Stimulated activated effector memory CD8-positive, alpha-beta T cell treated with anti-CD3 and anti-CD28 coated beads, Interleukin-12 subunit alpha, Interleukin-12 subunit beta, amount 100 ng/mL, for 72 hours (primary cell): ENCODE measurements around the gene FILIP1L.
"Not testable (repeated sequence)": the region's sequence is repeated elsewhere in the genome, so short reads cannot be mapped to it uniquely, and the experiment has no call there.

Source experiments
- ATAC-seq: fragments of 150-1000 bp; cut with Tn5 transposase; 2 replicates; pipeline ENCODE4 v1.10.0; 2021
- DNase-seq, 2 donors: peaks; one replicate each; pipeline ENCODE4 v3.0.0; 2021 to 2022; ENCODE audit warnings: low spot score in 2 of 2
- H3K27ac Mint-ChIP-seq: one replicate; pipeline ENCODE4 v1.8.0; 2022; ENCODE audit warnings: mild to moderate bottlenecking, mixed read lengths
- H3K36me3 Mint-ChIP-seq: one replicate; pipeline ENCODE4 v1.8.0; 2022; ENCODE audit warnings: mild to moderate bottlenecking, mixed read lengths
- H3K4me1 Mint-ChIP-seq: one replicate; pipeline ENCODE4 v1.8.0; 2022; ENCODE audit warnings: mixed read lengths
- H3K4me3 Mint-ChIP-seq: one replicate; pipeline ENCODE4 v1.8.0; 2022; ENCODE audit warnings: mild to moderate bottlenecking, mixed read lengths
- H3K9me3 Mint-ChIP-seq: one replicate; pipeline ENCODE4 v1.8.0; 2022; ENCODE audit warnings: mixed read lengths

The FILIP1L gene

GRCh38 chr3:100096286-100096685, 18.0 kb downstream of the FILIP1L start:
- not testable (repeated sequence) for DNase-seq, H3K9me3 Mint-ChIP-seq, ATAC-seq, H3K4me3 Mint-ChIP-seq, H3K4me1 Mint-ChIP-seq, H3K27ac Mint-ChIP-seq, H3K36me3 Mint-ChIP-seq

GRCh38 chr3:100093831-100094230, 20.5 kb downstream of the FILIP1L start:
- no peak for DNase-seq
- Mint-ChIP-seq H3K4me3 (no peak overlapping the region), H3K9me3 (no peaks in the 10 kb centered on the region), H3K27ac (no peak overlapping the region), H3K4me1 (peaks cover 22% of the 10 kb centered on the region), H3K36me3 (no peaks in the 10 kb centered on the region)
- ATAC-seq: no peak

DNA sequence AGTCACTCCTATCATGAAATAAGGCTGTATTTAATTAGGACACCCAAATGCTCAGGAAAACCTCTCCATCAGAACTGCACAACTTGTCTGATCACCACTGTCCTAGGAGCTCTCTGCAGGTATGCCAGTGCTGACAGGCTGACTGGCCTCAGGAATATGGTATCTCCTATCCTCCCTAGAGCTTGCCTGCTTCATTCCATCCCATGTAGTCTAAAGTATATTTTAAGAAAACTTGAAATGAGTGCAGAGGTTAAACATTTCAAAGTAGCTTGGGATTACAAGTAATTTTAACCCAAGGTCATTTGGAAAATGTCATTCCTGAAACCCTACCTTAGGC, 23.7 kb downstream of the FILIP1L start:
- H3K9me3 Mint-ChIP-seq: no peaks in the 10 kb centered on the region
- H3K27ac Mint-ChIP-seq: no peak overlapping the region
- peaks cover 7% of the 10 kb centered on the region for H3K36me3 Mint-ChIP-seq
- DNase-seq (no peak), ATAC-seq (no peak)
- H3K4me1 Mint-ChIP-seq: peaks cover 33% of the 10 kb centered on the region
- no peak overlapping the region for H3K4me3 Mint-ChIP-seq

- peaks cover 7% of the 10 kb centered on the region for H3K36me3 Mint-ChIP-seq
- no peaks in the 10 kb centered on the region for H3K9me3 Mint-ChIP-seq
- no peak overlapping the region for H3K4me3 Mint-ChIP-seq
- no peak overlapping the region for H3K27ac Mint-ChIP-seq
- ATAC-seq: peak; percentile 85
- DNase-seq: no peak
- H3K4me1 Mint-ChIP-seq: peaks cover 33% of the 10 kb centered on the region
Observed at GRCh38 chr3:100089812-100090668, 24.3 kb downstream of the FILIP1L start.

DNA sequence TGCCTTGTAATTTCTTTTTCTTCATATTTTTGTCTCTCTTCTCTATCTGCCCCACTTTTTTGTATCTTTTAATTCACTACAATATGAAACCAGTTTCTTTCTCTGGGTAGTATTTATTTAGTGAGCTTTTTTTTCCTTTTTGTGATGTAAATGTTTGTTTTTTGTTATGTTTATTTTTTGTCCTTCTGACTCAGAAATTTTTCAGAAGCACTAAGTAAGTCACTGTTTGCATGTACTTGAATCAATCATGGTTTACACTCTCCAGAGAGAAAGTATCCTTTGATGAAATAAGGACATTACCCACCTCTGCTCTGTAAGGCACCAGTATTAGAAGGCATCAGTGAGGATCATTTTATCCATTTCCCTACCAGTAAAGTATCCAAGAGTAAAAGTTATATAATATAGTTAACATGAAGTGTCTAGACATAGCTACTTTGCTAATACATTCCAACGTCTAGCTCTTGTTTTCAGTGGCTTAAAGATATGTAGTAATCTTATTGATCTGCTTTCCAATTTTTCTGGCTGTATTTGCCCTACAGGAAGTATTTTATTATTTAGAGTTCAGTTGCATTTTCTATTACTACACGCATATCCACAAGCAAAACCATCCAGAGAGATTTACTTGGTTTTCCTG, 25.4 kb downstream of the FILIP1L start:
- Mint-ChIP-seq H3K27ac (no peak overlapping the region), H3K36me3 (peaks cover 7% of the 10 kb centered on the region), H3K4me3 (peak overlapping the region; percentile 1), H3K4me1 (peaks cover 33% of the 10 kb centered on the region), H3K9me3 (no peaks in the 10 kb centered on the region)
- DNase-seq (no peak), ATAC-seq (no peak)

DNA sequence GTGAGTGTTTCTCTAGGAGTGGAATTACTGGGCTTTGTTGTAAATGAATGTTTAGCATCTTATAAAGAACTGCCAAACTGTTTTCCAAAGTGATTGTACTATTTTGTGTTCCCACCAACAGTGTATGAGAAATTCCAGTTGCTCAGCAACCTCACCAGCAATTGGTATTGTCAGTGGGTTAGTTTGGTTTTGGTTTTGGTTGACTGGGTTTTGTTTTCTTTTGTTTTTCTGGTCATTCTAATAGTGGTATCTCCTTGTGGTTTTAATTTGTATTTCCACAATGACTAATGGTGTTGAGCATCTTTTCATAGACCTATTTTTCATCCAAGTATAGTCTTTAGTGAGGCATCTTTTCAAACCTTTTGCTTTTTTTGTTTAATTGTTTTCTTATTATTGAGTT, 27.1 kb downstream of the FILIP1L start:
- Mint-ChIP-seq H3K36me3 (peaks cover 7% of the 10 kb centered on the region), H3K27ac (peak overlapping the region; percentile 65), H3K9me3 (no peaks in the 10 kb centered on the region), H3K4me3 (peak overlapping the region; percentile 5), H3K4me1 (peaks cover 33% of the 10 kb centered on the region)
- DNase-seq (no peak), ATAC-seq (peak; percentile 90)

DNA sequence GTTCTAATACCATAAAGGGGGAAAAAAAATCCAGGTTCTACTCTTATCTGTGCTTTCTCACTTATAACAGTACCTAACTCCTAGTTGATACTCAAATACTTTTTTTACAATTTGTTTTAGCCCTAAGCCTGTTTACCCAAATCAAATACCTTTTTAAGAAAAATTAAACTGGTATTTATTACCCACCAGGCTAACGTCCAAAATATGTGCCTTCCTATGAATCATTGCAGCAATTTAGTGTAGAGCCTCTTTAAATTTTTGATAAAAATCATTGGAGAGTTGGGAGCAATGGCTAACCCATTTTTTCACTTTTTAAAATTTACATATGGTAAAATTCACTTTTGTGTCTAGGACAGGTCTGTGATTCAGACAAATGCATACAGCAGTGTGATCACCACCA, 27.9 kb downstream of the FILIP1L start:
- DNase-seq (no peak), ATAC-seq (no peak)
- H3K4me1 Mint-ChIP-seq: peaks cover 33% of the 10 kb centered on the region
- H3K27ac Mint-ChIP-seq: no peak overlapping the region
- no peaks in the 10 kb centered on the region for H3K9me3 Mint-ChIP-seq
- no peak overlapping the region for H3K4me3 Mint-ChIP-seq
- peaks cover 7% of the 10 kb centered on the region for H3K36me3 Mint-ChIP-seq

GRCh38 chr3:100084100-100084806, 30.0 kb downstream of the FILIP1L start:
- no peak for DNase-seq
- H3K4me1 Mint-ChIP-seq: peaks cover 21% of the 10 kb centered on the region
- H3K4me3 Mint-ChIP-seq: no peak overlapping the region
- no peak for ATAC-seq
- H3K9me3 Mint-ChIP-seq: no peaks in the 10 kb centered on the region
- no peak overlapping the region for H3K27ac Mint-ChIP-seq
- H3K36me3 Mint-ChIP-seq: peaks cover 7% of the 10 kb centered on the region

DNA sequence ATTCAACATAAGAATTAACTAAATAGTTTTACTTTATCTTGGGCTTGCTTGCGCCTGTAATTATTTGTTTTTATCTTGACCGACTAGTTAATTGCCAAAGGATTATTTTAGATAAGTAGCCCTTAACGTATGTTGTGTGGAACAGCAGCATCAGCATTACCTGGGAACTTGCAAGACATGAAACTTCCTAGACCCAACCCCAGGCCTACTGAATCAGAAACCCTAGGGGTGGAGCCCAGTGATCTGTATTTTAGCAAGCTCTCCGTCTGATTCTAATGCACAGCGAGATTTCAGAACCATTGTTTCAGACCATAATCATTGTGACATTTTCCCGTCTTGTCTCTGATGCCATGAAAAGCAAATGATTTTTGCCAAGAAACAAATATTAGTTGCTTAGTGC, 31.1 kb downstream of the FILIP1L start:
- DNase-seq (no peak), ATAC-seq (no peak)
- peaks cover 7% of the 10 kb centered on the region for H3K36me3 Mint-ChIP-seq
- no peak overlapping the region for H3K4me3 Mint-ChIP-seq
- H3K27ac Mint-ChIP-seq: no peak overlapping the region
- peaks cover 11% of the 10 kb centered on the region for H3K4me1 Mint-ChIP-seq
- no peaks in the 10 kb centered on the region for H3K9me3 Mint-ChIP-seq

- Mint-ChIP-seq H3K4me3 (no peak overlapping the region), H3K36me3 (peaks cover 7% of the 10 kb centered on the region), H3K4me1 (peaks cover 11% of the 10 kb centered on the region), H3K27ac (no peak overlapping the region), H3K9me3 (no peaks in the 10 kb centered on the region)
- no peak for DNase-seq
- ATAC-seq: no peak
Observed at GRCh38 chr3:100082714-100083113, 31.6 kb downstream of the FILIP1L start.

DNA sequence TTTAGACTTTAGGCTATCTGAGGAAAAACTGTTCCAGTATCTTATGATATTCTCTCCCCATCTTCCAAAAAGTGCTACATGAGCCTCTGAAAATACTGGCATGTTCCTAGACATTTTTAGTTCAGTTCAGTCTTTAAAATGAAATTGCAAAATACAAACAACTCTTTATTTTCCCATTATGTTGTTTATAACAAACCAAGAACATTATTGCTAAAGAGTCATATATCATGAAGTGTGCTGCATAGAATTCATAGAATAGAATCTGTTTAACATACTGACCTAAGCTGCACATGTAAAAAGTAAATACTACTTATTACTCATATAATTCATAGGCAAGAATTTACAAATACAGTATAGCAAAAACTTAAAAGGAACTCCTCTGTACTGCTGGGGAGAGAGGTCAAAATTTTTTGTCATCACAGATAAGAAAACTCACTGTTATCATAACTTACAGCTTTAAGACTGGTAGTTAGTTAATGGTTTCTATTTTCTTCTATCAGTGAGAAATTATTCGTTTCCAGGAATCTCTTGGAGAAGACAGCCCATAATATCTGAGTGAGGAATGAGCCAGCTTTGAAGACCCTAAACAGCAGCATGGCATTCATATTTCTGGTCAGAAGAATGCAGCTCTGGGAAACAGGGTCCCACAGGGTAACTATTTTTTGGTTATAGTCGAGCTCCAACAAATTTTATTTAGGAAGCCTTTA, 32.2 kb downstream of the FILIP1L start:
- peaks cover 3% of the 10 kb centered on the region for H3K36me3 Mint-ChIP-seq
- ATAC-seq: no peak

DNA sequence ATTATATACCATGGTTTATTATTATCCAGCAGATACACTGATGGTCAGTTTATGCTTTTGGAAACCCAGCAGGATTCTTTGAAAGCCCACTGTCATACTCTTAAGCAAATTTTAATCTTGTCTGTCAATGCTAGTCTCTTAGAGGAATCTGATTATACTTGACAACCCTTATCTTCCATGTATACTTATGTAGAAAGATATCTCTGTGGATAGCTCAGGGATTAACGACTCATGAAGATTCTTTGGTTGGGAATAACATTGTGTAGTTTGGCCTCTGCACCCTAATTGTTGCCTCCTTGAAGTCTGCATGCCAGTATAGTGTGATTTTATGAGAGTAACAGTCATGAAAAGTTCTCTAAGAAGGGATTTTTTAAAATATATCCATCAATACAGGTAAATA, 33.0 kb downstream of the FILIP1L start:
- no peak overlapping the region for H3K27ac Mint-ChIP-seq

More for the DNA sequence above, 32.2 kb downstream of the FILIP1L start:
- peaks cover 7% of the 10 kb centered on the region for H3K4me1 Mint-ChIP-seq
- no peak for DNase-seq
- H3K4me3 Mint-ChIP-seq: no peak overlapping the region
- H3K27ac Mint-ChIP-seq: no peak overlapping the region
- H3K9me3 Mint-ChIP-seq: no peaks in the 10 kb centered on the region

GRCh38 chr3:100080573-100080972, 33.7 kb downstream of the FILIP1L start:
- Mint-ChIP-seq H3K27ac (no peak overlapping the region), H3K36me3 (no peaks in the 10 kb centered on the region), H3K9me3 (no peaks in the 10 kb centered on the region), H3K4me1 (peaks cover 11% of the 10 kb centered on the region), H3K4me3 (no peak overlapping the region)
- DNase-seq (no peak), ATAC-seq (no peak)

More for the DNA sequence above, 33.0 kb downstream of the FILIP1L start:
- H3K9me3 Mint-ChIP-seq: no peaks in the 10 kb centered on the region
- DNase-seq: no peak
- peaks cover 4% of the 10 kb centered on the region for H3K4me1 Mint-ChIP-seq
- no peak overlapping the region for H3K4me3 Mint-ChIP-seq
- H3K36me3 Mint-ChIP-seq: no peaks in the 10 kb centered on the region
- ATAC-seq: no peak

- Mint-ChIP-seq H3K27ac (no peak overlapping the region), H3K4me1 (peaks cover 12% of the 10 kb centered on the region), H3K9me3 (no peaks in the 10 kb centered on the region), H3K4me3 (no peak overlapping the region), H3K36me3 (no peaks in the 10 kb centered on the region)
- ATAC-seq: no peak
- DNase-seq: no peak
Observed at GRCh38 chr3:100079328-100079727, 35.0 kb downstream of the FILIP1L start.
